ENCODE measurements around the gene PHACTR3. TPM values are rescaled to one million over a fixed set of nuclear protein-coding genes. Genes with fewer than 3 reads are reported as not detected.

PHACTR3 gene
- total RNA-seq, 1 experiment from 2014 or later, result not detected

DNA sequence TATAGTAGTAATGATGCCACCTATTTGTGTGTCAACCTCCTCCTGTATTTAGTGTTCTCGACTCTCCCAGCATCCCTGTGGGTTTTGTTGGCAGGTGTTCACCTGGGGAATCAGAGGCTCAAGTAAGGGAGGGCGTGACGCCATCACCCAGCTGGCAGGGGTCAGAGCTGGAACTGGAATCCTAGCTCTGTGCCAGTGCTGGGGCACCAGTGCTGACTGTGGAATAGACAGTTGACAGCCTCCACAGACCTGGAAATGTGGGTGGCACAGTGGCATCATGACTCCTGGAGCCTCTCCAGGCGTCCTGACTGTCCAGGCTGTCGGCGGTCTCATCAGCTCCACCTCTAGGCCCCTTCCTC, 226.3 kb downstream of the PHACTR3 start:
- H2AFZ ChIP-seq (ENCODE audit: low read length), result no peak overlapping the region
- no peak overlapping the region for H3K4me2 ChIP-seq (ENCODE audit: insufficient read depth, insufficient read length, low read length)
- H3K56ac ChIP-seq (ENCODE audit: insufficient read length, low read depth, low read length), result no peak overlapping the region
- H3K9me3 Mint-ChIP-seq, result peaks cover 0 to 16% of the 10 kb centered on the region in 2 experiments; a peak in 2 of 5 replicates
- peaks cover 3% of the 10 kb centered on the region for H3K23me2 ChIP-seq (ENCODE audit: insufficient read length, low read depth, low read length, poor library complexity, severe bottlenecking)
- no peaks in the 10 kb centered on the region for H3K36me3 Mint-ChIP-seq (ENCODE audit: insufficient read depth in 1 of 3, low read depth in 3 of 3)
- no peak overlapping the region for H4K8ac ChIP-seq (replicated peaks; ENCODE audit: insufficient read length, low read depth, low read length)
- peaks cover 7 to 10% of the 10 kb centered on the region in 2 experiments for H3K4me1 Mint-ChIP-seq
- H3K9ac ChIP-seq (ENCODE audit: extremely low read depth, insufficient read length, low read length), result no peak overlapping the region
- no peak overlapping the region for H3T11ph ChIP-seq (ENCODE audit: low read length)
- H3K4me3 Mint-ChIP-seq, result no peak overlapping the region
- DNase-seq, result no peak
- no peak overlapping the region for H2BK5ac ChIP-seq (ENCODE audit: insufficient read length, low read length)
- no peak overlapping the region for H3K18ac ChIP-seq (ENCODE audit: insufficient read length, low read depth, low read length)
- no peak overlapping the region for H2BK120ac ChIP-seq (ENCODE audit: low read depth, low read length, poor library complexity, severe bottlenecking)
- H3K79me1 ChIP-seq (ENCODE audit: insufficient read depth, low read depth, low read length, poor library complexity, severe bottlenecking), result no peaks in the 10 kb centered on the region
- H2BK15ac ChIP-seq (ENCODE audit: low read depth, low read length), result no peak overlapping the region
- no CpG with 5 or more reads among the region's 6 CpGs for WGBS (ENCODE audit: extremely low coverage, insufficient read length, low lambda C conversion rate)
- no peaks in the 10 kb centered on the region for H3K9me3 ChIP-seq (ENCODE audit: control insufficient read depth, low read depth, low read length)
- H2BK12ac ChIP-seq (ENCODE audit: insufficient read length, low read depth, low read length), result no peak overlapping the region
- H3K4me1 ChIP-seq (ENCODE audit: insufficient read depth, low read length), result no peaks in the 10 kb centered on the region
- no peak overlapping the region for H3K23ac ChIP-seq (ENCODE audit: insufficient read length, low read depth, low read length)
- no peak overlapping the region for H3K14ac ChIP-seq (ENCODE audit: insufficient read depth, low read length)
- H4K20me1 ChIP-seq (ENCODE audit: control insufficient read depth, insufficient read depth, insufficient read length), result no peaks in the 10 kb centered on the region
- no peak overlapping the region for H4K5ac ChIP-seq (ENCODE audit: insufficient read length, low read depth, low read length)
- no peak overlapping the region for H3K4ac ChIP-seq (ENCODE audit: low read depth, low read length)
- no peak overlapping the region for H2BK20ac ChIP-seq (ENCODE audit: low read depth, low read length, poor library complexity, severe bottlenecking)
- H2AK5ac ChIP-seq (ENCODE audit: insufficient read length, low read length), result no peak overlapping the region
- TF ChIP-seq, protein P1, sequence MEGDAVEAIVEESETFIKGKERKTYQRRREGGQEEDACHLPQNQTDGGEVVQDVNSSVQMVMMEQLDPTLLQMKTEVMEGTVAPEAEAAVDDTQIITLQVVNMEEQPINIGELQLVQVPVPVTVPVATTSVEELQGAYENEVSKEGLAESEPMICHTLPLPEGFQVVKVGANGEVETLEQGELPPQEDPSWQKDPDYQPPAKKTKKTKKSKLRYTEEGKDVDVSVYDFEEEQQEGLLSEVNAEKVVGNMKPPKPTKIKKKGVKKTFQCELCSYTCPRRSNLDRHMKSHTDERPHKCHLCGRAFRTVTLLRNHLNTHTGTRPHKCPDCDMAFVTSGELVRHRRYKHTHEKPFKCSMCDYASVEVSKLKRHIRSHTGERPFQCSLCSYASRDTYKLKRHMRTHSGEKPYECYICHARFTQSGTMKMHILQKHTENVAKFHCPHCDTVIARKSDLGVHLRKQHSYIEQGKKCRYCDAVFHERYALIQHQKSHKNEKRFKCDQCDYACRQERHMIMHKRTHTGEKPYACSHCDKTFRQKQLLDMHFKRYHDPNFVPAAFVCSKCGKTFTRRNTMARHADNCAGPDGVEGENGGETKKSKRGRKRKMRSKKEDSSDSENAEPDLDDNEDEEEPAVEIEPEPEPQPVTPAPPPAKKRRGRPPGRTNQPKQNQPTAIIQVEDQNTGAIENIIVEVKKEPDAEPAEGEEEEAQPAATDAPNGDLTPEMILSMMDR (conservative IDR thresholded peaks at IDR 0.05), result no peak
- no peaks in the 10 kb centered on the region for H3K79me2 ChIP-seq (ENCODE audit: insufficient read depth, low read length)
- H4K91ac ChIP-seq (ENCODE audit: insufficient read length, low read depth, low read length), result no peak overlapping the region
- H3K27ac ChIP-seq (ENCODE audit: insufficient read length, low read depth, low read length), result no peak overlapping the region
- H3K27me3 ChIP-seq (ENCODE audit: insufficient read depth, low read length), result no peaks in the 10 kb centered on the region
- no peak overlapping the region for H3K27ac Mint-ChIP-seq
- peaks cover 11% of the 10 kb centered on the region for H3K27me3 Mint-ChIP-seq (ENCODE audit: low read depth)

All from H9 (cell line).